ENCODE data around the gene FAM210A. TPM values are rescaled to one million over a fixed set of nuclear protein-coding genes. Genes with fewer than 3 reads are reported as not detected.

Gene FAM210A
- total RNA-seq, 4 donors from 2014 or later = 6.8 to 9.5 (median 8.4) TPM

DNA sequence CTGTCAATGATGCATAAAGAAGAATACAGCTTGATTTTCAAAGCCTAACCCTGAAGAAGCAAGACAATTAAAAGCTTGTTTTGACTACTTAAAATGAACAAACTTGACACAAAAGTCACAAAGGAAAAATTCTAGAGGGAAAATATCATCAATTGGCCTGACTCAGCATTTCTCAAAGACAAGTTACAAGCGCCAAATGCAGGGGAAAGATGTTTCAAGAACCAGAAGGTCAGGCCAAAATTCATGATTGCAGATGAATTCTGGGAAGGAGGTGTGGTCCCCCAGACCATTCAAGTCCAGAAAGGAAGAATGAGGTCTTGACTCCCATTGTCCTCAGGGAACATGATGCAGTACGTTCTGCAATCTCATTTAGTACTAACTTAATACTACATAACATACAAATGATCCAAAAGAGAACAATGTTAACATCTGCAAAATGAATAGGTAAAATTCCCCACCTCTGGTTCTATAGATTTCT lies 64.5 kb downstream of the FAM210A start:
- no peak overlapping the region for H3K27ac ChIP-seq
- 79% methylated on average over 2 of the region's 2 CpGs for WGBS
- no peaks in the 10 kb centered on the region for H3K4me1 ChIP-seq

GRCh38 chr18:13661051-13661778 lies 65.1 kb downstream of the FAM210A start:
- no peaks in the 10 kb centered on the region for H3K27me3 ChIP-seq
- WGBS = 76% methylated on average over 8 of the region's 8 CpGs
- no peak overlapping the region for H3K4me3 ChIP-seq
- H3K36me3 ChIP-seq = peaks cover 4% of the 10 kb centered on the region
- TF ChIP-seq POLR2AphosphoS5 (IDR thresholded peaks at IDR 0.05) = no peak
- no peak for TF ChIP-seq EP300 (IDR thresholded peaks at IDR 0.05)
- TF ChIP-seq, protein P1, sequence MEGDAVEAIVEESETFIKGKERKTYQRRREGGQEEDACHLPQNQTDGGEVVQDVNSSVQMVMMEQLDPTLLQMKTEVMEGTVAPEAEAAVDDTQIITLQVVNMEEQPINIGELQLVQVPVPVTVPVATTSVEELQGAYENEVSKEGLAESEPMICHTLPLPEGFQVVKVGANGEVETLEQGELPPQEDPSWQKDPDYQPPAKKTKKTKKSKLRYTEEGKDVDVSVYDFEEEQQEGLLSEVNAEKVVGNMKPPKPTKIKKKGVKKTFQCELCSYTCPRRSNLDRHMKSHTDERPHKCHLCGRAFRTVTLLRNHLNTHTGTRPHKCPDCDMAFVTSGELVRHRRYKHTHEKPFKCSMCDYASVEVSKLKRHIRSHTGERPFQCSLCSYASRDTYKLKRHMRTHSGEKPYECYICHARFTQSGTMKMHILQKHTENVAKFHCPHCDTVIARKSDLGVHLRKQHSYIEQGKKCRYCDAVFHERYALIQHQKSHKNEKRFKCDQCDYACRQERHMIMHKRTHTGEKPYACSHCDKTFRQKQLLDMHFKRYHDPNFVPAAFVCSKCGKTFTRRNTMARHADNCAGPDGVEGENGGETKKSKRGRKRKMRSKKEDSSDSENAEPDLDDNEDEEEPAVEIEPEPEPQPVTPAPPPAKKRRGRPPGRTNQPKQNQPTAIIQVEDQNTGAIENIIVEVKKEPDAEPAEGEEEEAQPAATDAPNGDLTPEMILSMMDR (IDR thresholded peaks at IDR 0.05) = no peak
- TF ChIP-seq POLR2A (IDR thresholded peaks at IDR 0.05) = no peak
- no peaks in the 10 kb centered on the region for H3K9me3 ChIP-seq
- no peak overlapping the region for H3K27ac ChIP-seq
- DNase-seq (ENCODE audit: low spot score in 2 of 2) = no peak
- H3K4me1 ChIP-seq = no peaks in the 10 kb centered on the region

More for the DNA sequence above, 64.5 kb downstream of the FAM210A start:
- no peak overlapping the region for H3K4me3 ChIP-seq
- H3K36me3 ChIP-seq = peaks cover 4% of the 10 kb centered on the region
- no peak for DNase-seq (ENCODE audit: low spot score in 2 of 2)
- H3K27me3 ChIP-seq = no peaks in the 10 kb centered on the region
- H3K9me3 ChIP-seq = no peaks in the 10 kb centered on the region
- TF ChIP-seq, protein P1 (IDR thresholded peaks at IDR 0.05) = no peak
- TF ChIP-seq EP300 (IDR thresholded peaks at IDR 0.05) (no peak), POLR2AphosphoS5 (IDR thresholded peaks at IDR 0.05) (no peak), POLR2A (IDR thresholded peaks at IDR 0.05) (no peak)

DNA sequence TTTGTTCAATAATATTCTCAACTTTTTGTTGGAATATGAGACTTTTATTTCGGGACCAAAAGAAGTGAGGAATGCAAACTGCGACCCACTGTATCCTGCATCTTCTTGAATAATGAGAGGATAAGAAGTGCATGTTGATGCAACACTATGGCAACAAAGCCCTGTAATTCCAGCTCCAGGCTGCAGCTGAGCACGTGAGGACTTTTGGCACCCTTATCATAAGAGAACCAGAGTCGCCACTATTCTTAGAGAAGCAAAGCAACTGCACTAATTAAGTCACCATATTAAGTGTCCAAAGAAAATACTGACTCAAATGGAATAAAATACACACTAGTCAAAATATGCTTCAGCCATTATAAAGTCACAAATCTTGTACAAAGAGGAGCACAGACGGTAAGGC lies 65.8 kb downstream of the FAM210A start:
- H3K4me3 ChIP-seq = no peak overlapping the region
- H3K9me3 ChIP-seq = no peaks in the 10 kb centered on the region
- DNase-seq (ENCODE audit: low spot score in 2 of 2) = no peak
- TF ChIP-seq POLR2AphosphoS5 (IDR thresholded peaks at IDR 0.05) (no peak), EP300 (IDR thresholded peaks at IDR 0.05) (no peak)
- peaks cover 4% of the 10 kb centered on the region for H3K36me3 ChIP-seq
- H3K27me3 ChIP-seq = no peaks in the 10 kb centered on the region
- no peaks in the 10 kb centered on the region for H3K4me1 ChIP-seq
- H3K27ac ChIP-seq = no peak overlapping the region
- WGBS = 40% methylated on average over 5 of the region's 5 CpGs

- DNase-seq (ENCODE audit: low spot score in 2 of 2) = no peak
- Histone ChIP-seq H3K27me3 (no peaks in the 10 kb centered on the region), H3K9me3 (no peaks in the 10 kb centered on the region), H3K27ac (no peak overlapping the region), H3K36me3 (peaks cover 2% of the 10 kb centered on the region), H3K4me1 (no peaks in the 10 kb centered on the region), H3K4me3 (no peak overlapping the region)
- 70% methylated on average over 8 of the region's 8 CpGs for WGBS
- TF ChIP-seq POLR2A (IDR thresholded peaks at IDR 0.05) (no peak), POLR2AphosphoS5 (IDR thresholded peaks at IDR 0.05) (no peak)
These were observed 67.7 kb downstream of the FAM210A start for GRCh38 chr18:13658436-13659204.

DNA sequence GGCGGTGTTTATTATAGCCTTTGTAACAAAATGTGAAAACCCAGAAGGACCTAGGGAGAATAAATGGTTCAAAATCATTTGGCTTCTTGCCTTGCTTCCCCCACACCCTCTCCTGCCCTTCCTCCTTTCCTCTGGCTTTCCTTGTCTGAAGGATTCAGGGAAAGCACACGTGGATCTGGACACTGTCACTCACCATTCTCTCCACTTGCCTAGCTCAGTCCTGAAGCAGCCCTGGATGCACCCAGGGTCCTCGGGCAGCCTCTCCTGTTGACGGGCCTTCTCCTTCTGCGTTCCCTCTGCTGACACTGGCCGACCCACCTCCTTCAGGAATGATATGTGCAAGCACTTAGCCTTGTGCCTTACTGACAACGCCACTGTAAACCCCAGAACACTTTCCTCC lies 68.4 kb downstream of the FAM210A start:
- TF ChIP-seq POLR2AphosphoS5 (IDR thresholded peaks at IDR 0.05) (no peak), EP300 (IDR thresholded peaks at IDR 0.05) (no peak), POLR2A (IDR thresholded peaks at IDR 0.05) (no peak)
- TF ChIP-seq, protein P1 (IDR thresholded peaks at IDR 0.05) = no peak
- Histone ChIP-seq H3K27me3 (no peaks in the 10 kb centered on the region), H3K4me3 (no peak overlapping the region), H3K4me1 (no peaks in the 10 kb centered on the region), H3K9me3 (no peaks in the 10 kb centered on the region), H3K27ac (no peak overlapping the region), H3K36me3 (no peaks in the 10 kb centered on the region)
- DNase-seq (ENCODE audit: low spot score in 2 of 2) = no peak
- WGBS = 67% methylated on average over 7 of the region's 7 CpGs
